ENCODE measurements around the gene VPREB3.

DNA sequence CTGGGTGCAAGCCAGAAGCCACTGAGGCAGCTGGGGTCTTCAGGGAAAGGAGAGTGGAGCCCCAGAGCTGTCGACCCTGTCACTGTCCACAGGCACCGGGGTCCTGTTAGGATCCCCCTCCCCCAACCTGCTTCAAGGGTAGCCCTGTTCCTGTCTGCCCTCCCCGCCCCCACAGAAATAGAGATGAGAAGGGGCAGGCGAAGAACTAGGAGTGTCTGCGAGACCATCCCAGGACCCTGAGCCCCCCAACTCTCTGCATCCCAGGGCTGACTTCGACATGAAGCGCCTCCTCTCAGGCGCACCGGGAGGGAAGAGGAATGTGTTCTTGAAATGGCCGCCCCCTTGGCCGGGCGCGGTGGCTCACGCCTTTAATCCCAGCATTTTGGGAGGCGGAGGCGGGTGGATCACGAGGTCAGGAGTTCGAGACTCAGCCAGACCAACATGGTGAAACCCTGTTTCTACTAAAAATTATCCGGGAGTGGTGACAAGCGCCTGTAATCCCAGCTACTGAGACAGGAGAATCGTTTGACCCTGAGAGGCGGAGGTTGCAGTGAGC is 2.7 kb downstream of the VPREB3 start:
- TF ChIP-seq, protein P1, sequence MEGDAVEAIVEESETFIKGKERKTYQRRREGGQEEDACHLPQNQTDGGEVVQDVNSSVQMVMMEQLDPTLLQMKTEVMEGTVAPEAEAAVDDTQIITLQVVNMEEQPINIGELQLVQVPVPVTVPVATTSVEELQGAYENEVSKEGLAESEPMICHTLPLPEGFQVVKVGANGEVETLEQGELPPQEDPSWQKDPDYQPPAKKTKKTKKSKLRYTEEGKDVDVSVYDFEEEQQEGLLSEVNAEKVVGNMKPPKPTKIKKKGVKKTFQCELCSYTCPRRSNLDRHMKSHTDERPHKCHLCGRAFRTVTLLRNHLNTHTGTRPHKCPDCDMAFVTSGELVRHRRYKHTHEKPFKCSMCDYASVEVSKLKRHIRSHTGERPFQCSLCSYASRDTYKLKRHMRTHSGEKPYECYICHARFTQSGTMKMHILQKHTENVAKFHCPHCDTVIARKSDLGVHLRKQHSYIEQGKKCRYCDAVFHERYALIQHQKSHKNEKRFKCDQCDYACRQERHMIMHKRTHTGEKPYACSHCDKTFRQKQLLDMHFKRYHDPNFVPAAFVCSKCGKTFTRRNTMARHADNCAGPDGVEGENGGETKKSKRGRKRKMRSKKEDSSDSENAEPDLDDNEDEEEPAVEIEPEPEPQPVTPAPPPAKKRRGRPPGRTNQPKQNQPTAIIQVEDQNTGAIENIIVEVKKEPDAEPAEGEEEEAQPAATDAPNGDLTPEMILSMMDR (conservative IDR thresholded peaks at IDR 0.05 in 1 of 2, IDR thresholded peaks at IDR 0.05 in 1 of 2; ENCODE audit: low read depth in 1 of 2, low read length in 2 of 2) = no peak
- no peak for TF ChIP-seq EZH2 (IDR thresholded peaks at IDR 0.05; ENCODE audit: low read length, missing control alignments)
